GM21423 (cell line): Measurements from ENCODE around the gene SMG5.

Experiments used
- ATAC-seq: cut with Tn5 transposase; IDR thresholded peaks from one replicate; pipeline ENCODE4 v1.9.1; 2021; ENCODE audit warnings: mild to moderate bottlenecking, moderate library complexity; ENCODE audit not compliant: unreplicated experiment

The SMG5 gene

GRCh38 chr1:156246241-156246780, 36.3 kb downstream of the SMG5 start:
- ATAC-seq, result no peak

GRCh38 chr1:156245451-156246232, 37.0 kb downstream of the SMG5 start:
- ATAC-seq, result no peak

GRCh38 chr1:156244712-156245111, 37.9 kb downstream of the SMG5 start:
- ATAC-seq, result no peak

GRCh38 chr1:156244126-156244525, 38.5 kb downstream of the SMG5 start:
- ATAC-seq, result no peak

GRCh38 chr1:156242738-156243137, 39.9 kb downstream of the SMG5 start:
- no peak for ATAC-seq

- no peak for ATAC-seq
Observed at GRCh38 chr1:156241926-156242325, 40.7 kb downstream of the SMG5 start, which contains the start of gene BGLAP. TSS of gene BGLAP (plus strand) at chr1:156242184. CDS start at chr1:156242232, 48 bp downstream.

GRCh38 chr1:156241311-156241811, 41.3 kb downstream of the SMG5 start:
- ATAC-seq, result no peak

- ATAC-seq, result no peak
Observed at GRCh38 chr1:156238248-156238647, 44.4 kb downstream of the SMG5 start.

GRCh38 chr1:156236164-156236563, 46.5 kb downstream of the SMG5 start:
- no peak for ATAC-seq

- ATAC-seq, result no peak
Observed at GRCh38 chr1:156233426-156234127, 49.0 kb downstream of the SMG5 start.

GRCh38 chr1:156232201-156232894, 50.3 kb downstream of the SMG5 start:
- ATAC-seq, result no peak

GRCh38 chr1:156230473-156230837, 52.2 kb downstream of the SMG5 start:
- ATAC-seq, result no peak

GRCh38 chr1:156229809-156230472, 52.7 kb downstream of the SMG5 start:
- ATAC-seq, result no peak

- no peak for ATAC-seq
Observed at GRCh38 chr1:156228501-156228900, 54.1 kb downstream of the SMG5 start.

- ATAC-seq, result no peak
Observed at GRCh38 chr1:156226782-156227181, 55.8 kb downstream of the SMG5 start.

GRCh38 chr1:156226116-156226538, 56.5 kb downstream of the SMG5 start:
- ATAC-seq, result peak; percentile 62

GRCh38 chr1:156225677-156226014, 57.0 kb downstream of the SMG5 start:
- no peak for ATAC-seq

GRCh38 chr1:156221986-156222692, 60.5 kb downstream of the SMG5 start:
- no peak for ATAC-seq

- ATAC-seq, result no peak
Observed at GRCh38 chr1:156220226-156220625, 62.4 kb downstream of the SMG5 start.

- no peak for ATAC-seq
Observed at GRCh38 chr1:156217871-156218270, 64.8 kb downstream of the SMG5 start.
